Activated T-cell treated with anti-CD3 and anti-CD28 coated beads for 24 hours (primary cell): ENCODE measurements around the gene HAUS5.
A peak's percentile ranks its signal among the peaks of the same experiment; 100 is the strongest.
"Not testable (repeated sequence)": the region's sequence is repeated elsewhere in the genome, so short reads cannot be mapped to it uniquely, and the experiment has no call there.

ENCODE experiments used
- DNase-seq: peaks from one replicate; pipeline ENCODE4 v3.0.0-alpha.2; 2020; ENCODE audit warnings: low read depth

Gene HAUS5

GRCh38 chr19:35612559-35613321 lies at the start of gene HAUS5:
TSS of gene HAUS5 (plus strand) at chr19:35612735. CDS start at chr19:35612795, 60 bp downstream.
- DNase-seq, result peak; percentile 95

GRCh38 chr19:35562776-35563175 lies 49.8 kb upstream of the HAUS5 start:
- DNase-seq, result no peak

GRCh38 chr19:35563207-35563829 lies 49.2 kb upstream of the HAUS5 start, which contains the start of gene ATP4A:
TSS of gene ATP4A (minus strand) at chr19:35563658. CDS start at chr19:35563629, 29 bp downstream.
- DNase-seq, result no peak

GRCh38 chr19:35565016-35565856 lies 47.3 kb upstream of the HAUS5 start:
- DNase-seq, result no peak

- no peak for DNase-seq
Observed at GRCh38 chr19:35566738-35567137, 45.8 kb upstream of the HAUS5 start.

- DNase-seq, result no peak
Observed at GRCh38 chr19:35569281-35569781, 43.2 kb upstream of the HAUS5 start.

GRCh38 chr19:35571406-35571965 lies 41.0 kb upstream of the HAUS5 start:
- no peak for DNase-seq

- DNase-seq, result no peak
Observed at GRCh38 chr19:35577918-35578317, 34.6 kb upstream of the HAUS5 start.

GRCh38 chr19:35578707-35579106 lies 33.8 kb upstream of the HAUS5 start:
- DNase-seq, result no peak

- DNase-seq, result no peak
Observed at GRCh38 chr19:35582760-35583159, 29.8 kb upstream of the HAUS5 start.

- no peak for DNase-seq
Observed at GRCh38 chr19:35585848-35586247, 26.7 kb upstream of the HAUS5 start, which contains the start of gene PMIS2. TSS of gene PMIS2 (plus strand) at chr19:35586173. CDS start at chr19:35586260, 87 bp downstream.

GRCh38 chr19:35587321-35587720 lies 25.2 kb upstream of the HAUS5 start:
- DNase-seq, result no peak

GRCh38 chr19:35590875-35591274 lies 21.7 kb upstream of the HAUS5 start:
- DNase-seq, result no peak

- DNase-seq, result no peak
Observed at GRCh38 chr19:35592226-35592625, 20.3 kb upstream of the HAUS5 start.

GRCh38 chr19:35595026-35595425 lies 17.5 kb upstream of the HAUS5 start:
- not testable (repeated sequence) for DNase-seq

- no peak for DNase-seq
Observed at GRCh38 chr19:35595928-35596327, 16.6 kb upstream of the HAUS5 start.

GRCh38 chr19:35596366-35596999 lies 16.1 kb upstream of the HAUS5 start:
- no peak for DNase-seq

GRCh38 chr19:35601971-35602370 lies 10.6 kb upstream of the HAUS5 start:
- DNase-seq, result no peak

GRCh38 chr19:35604436-35604835 lies 8.1 kb upstream of the HAUS5 start:
- DNase-seq, result not testable (repeated sequence)

GRCh38 chr19:35607170-35607569 lies 5.4 kb upstream of the HAUS5 start:
- DNase-seq, result not testable (repeated sequence)

- DNase-seq, result no peak
Observed at GRCh38 chr19:35607661-35608060, 4.9 kb upstream of the HAUS5 start.
